Panc1 (cell line): Measurements from ENCODE around the gene DNAJB7. TPM values are rescaled to one million over a fixed set of nuclear protein-coding genes. Genes with fewer than 3 reads are reported as not detected.
A peak's percentile ranks its signal among the peaks of the same experiment; 100 is the strongest.

Source experiments
- ATAC-seq: fragments of 200-7000 bp; cut with Tn5 transposase; 2 replicates; pipeline ENCODE4 v1.9.1; 2020; ENCODE audit warnings: mild to moderate bottlenecking, moderate library complexity
- BruUV-seq: library from RNA; stranded (reverse); fragments of 400-500 nt; replicated peaks from 2 replicates; lab custom pipeline; 2021; lab: Mats Ljungman, UMichigan
- CTCF ChIA-PET: fragments of 300-600 bp; sonication (Branson Sonifier 250); formaldehyde crosslinking; loops from one replicate; lab custom pipeline; 2022; ENCODE audit warnings: antibody characterized with exemption; lab: Charles Lee
- POLR2A ChIA-PET: fragments of 300-600 bp; sonication (Branson Sonifier 250); formaldehyde crosslinking; loops from one replicate; lab custom pipeline; 2022; ENCODE audit warnings: antibody characterized with exemption; lab: Charles Lee
- DNase-seq: peaks from one replicate; pipeline ENCODE4 v3.0.0-alpha.2; 2010; ENCODE audit warnings: low read depth, low spot score
- H3K27ac ChIP-seq: 2 replicates; pipeline ENCODE4 v1.5.1; 2011; ENCODE audit warnings: mild to moderate bottlenecking, low read length, inconsistent platforms
- H3K27me3 ChIP-seq: fragments of 200-500 bp; sonication (Bioruptor generic); 2 replicates; pipeline ENCODE4 v1.6.0; 2014; ENCODE audit warnings: low read length, inconsistent platforms; ENCODE audit not compliant: control insufficient read depth, insufficient read depth
- H3K36me3 ChIP-seq: fragments of 200-500 bp; sonication (Bioruptor generic); 2 replicates; pipeline ENCODE4 v1.5.1; 2014; ENCODE audit warnings: inconsistent platforms, mild to moderate bottlenecking, low read length, moderate library complexity; ENCODE audit not compliant: control insufficient read depth, insufficient read depth
- H3K4me1 ChIP-seq: 2 replicates; pipeline ENCODE4 v1.5.1; 2011; ENCODE audit warnings: inconsistent platforms, mild to moderate bottlenecking, low read length, moderate library complexity; ENCODE audit not compliant: control insufficient read depth, insufficient read depth
- H3K4me3 ChIP-seq, 2 experiments: 2 replicates each; pipeline ENCODE4 v1.5.1; 2011 to 2012; ENCODE audit warnings: low read depth in 2 of 2, low read length in 2 of 2, mild to moderate bottlenecking in 2 of 2, inconsistent platforms in 1 of 2, moderate library complexity in 1 of 2
- H3K9me3 ChIP-seq: fragments of 200-500 bp; sonication (Bioruptor generic); 2 replicates; pipeline ENCODE4 v1.5.1; 2014; ENCODE audit warnings: low read depth, mild to moderate bottlenecking, inconsistent platforms, low read length, moderate library complexity; ENCODE audit not compliant: control insufficient read depth, insufficient read depth
- CTCF ChIP-seq: fragments of 450-650 bp; IDR thresholded peaks from 2 replicates; pipeline ENCODE4 v1.5.1; 2017; ENCODE audit warnings: mild to moderate bottlenecking
- POLR2AphosphoS5 ChIP-seq: IDR thresholded peaks from 2 replicates; pipeline ENCODE4 v1.6.1; 2012; ENCODE audit warnings: mild to moderate bottlenecking, low read depth, low read length, moderate library complexity
- REST ChIP-seq, 2 experiments: IDR thresholded peaks; 2 replicates each; pipeline ENCODE4 v1.6.1; 2011 to 2012; ENCODE audit warnings: low read depth in 2 of 2, control low read depth in 1 of 2, low read length in 1 of 2, mild to moderate bottlenecking in 1 of 2, moderate library complexity in 1 of 2; ENCODE audit not compliant: insufficient read depth in 1 of 2
- SIN3A ChIP-seq: IDR thresholded peaks from 2 replicates; pipeline ENCODE4 v1.6.1; 2012; ENCODE audit warnings: low read depth, mild to moderate bottlenecking, low read length, moderate library complexity, borderline replicate concordance; ENCODE audit not compliant: insufficient read depth
- TCF7L2 ChIP-seq: IDR thresholded peaks from 2 replicates; pipeline ENCODE4 v1.6.1; 2011; ENCODE audit warnings: mild to moderate bottlenecking, low read depth, low read length, inconsistent platforms
- in situ Hi-C: cut with HindIII; loops from 2 replicates; pipeline ENCODE4 v1.10.0; 2016; ENCODE audit warnings: low sequenced_read_pairs, low pct_unique_long_range_greater_than_20kb
- intact Hi-C: fragments of 100-400 bp; cut with micrococcal nuclease; formaldehyde crosslinking; loops from one replicate; pipeline ENCODE4 v1.10.0; 2022; ENCODE audit not compliant: unreplicated experiment
- total RNA-seq: library from RNA; stranded (reverse); gene quantifications from one replicate; pipeline ENCODE4 v1.2.1, GENCODE V29; 2021; ENCODE audit not compliant: unreplicated experiment

DNAJB7 gene
- total RNA-seq, 1 experiment from 2014 or later, result not detected

- no TSS peak for BruUV-seq
- Histone ChIP-seq H3K27ac (peak within 1 kb of the TSS; percentile 92), H3K27me3 (no peaks in the 10 kb centered on the region), H3K4me1 (peaks cover 13% of the 10 kb centered on the region), H3K36me3 (no peaks in the 10 kb centered on the region; the same call in 1 of the 2 replicates), H3K4me3 (peak within 1 kb of the TSS; percentile 79 to 88), H3K9me3 (no peaks in the 10 kb centered on the region)
- intact Hi-C loops, result no loop called here
- DNase-seq, result no peak
- TF ChIP-seq TCF7L2 (no peak), POLR2AphosphoS5 (peak; percentile 58)
- ATAC-seq, result peak; percentile 96
- CTCF ChIA-PET, result no interaction called here
- in situ Hi-C loops, result no loop called here
- POLR2A ChIA-PET, result no interaction called here
These were observed 42.9 kb downstream of the DNAJB7 start, which contains the start of gene SLC25A17 for GRCh38 chr22:40818747-40819598. TSS of gene SLC25A17 (minus strand) at chr22:40819346. CDS start at chr22:40819248, 98 bp downstream.

- no TSS peak for BruUV-seq
- Histone ChIP-seq H3K4me3 (peak overlapping the region; percentile 79 to 88), H3K27ac (peak overlapping the region; percentile 86), H3K27me3 (no peaks in the 10 kb centered on the region), H3K9me3 (no peaks in the 10 kb centered on the region), H3K4me1 (peaks cover 13% of the 10 kb centered on the region), H3K36me3 (no peaks in the 10 kb centered on the region; the same call in 1 of the 2 replicates)
- ChIA-PET CTCF (no interaction called here), POLR2A (no interaction called here)
- intact Hi-C loops (no loop called here), in situ Hi-C loops (no loop called here)
- TF ChIP-seq REST (IDR thresholded peaks at IDR 0.05; ENCODE audit: insufficient read depth in 1 of 2, low read depth in 2 of 2, low read length in 1 of 2) (no peak), POLR2AphosphoS5 (no peak), SIN3A (no peak), TCF7L2 (no peak), CTCF (no peak)
- no peak for DNase-seq
- ATAC-seq, result no peak
These were observed 43.6 kb downstream of the DNAJB7 start for GRCh38 chr22:40818192-40818746.
